Measurements from ENCODE around the gene DIO1.

GRCh38 chr1:53918343-53918742 is 24.4 kb downstream of the DIO1 start:
- TF ChIP-seq CTCF (conservative IDR thresholded peaks at IDR 0.05), result no peak
- no peak for TF ChIP-seq EZH2 (IDR thresholded peaks at IDR 0.05; ENCODE audit: low read depth)
